OCI-LY1 (cell line): ENCODE results near the gene NPAS3.

ENCODE experiments used
- EZH2 ChIP-seq: fragments of 200-600 bp; sonication (generic), shearing (Covaris generic); IDR thresholded peaks from 2 replicates; pipeline ENCODE4 v1.8.0; 2017; ENCODE audit warnings: borderline replicate concordance, mixed run types, mild to moderate bottlenecking, antibody characterized with exemption, low read length, moderate library complexity, mixed read lengths
- TF ChIP-seq, protein P1 (sequence below): fragments of 200-600 bp; sonication (generic), shearing (Covaris generic); IDR thresholded peaks from 2 replicates; pipeline ENCODE4 v1.5.1; 2017; ENCODE audit warnings: mild to moderate bottlenecking, antibody characterized with exemption, low read length, moderate library complexity, mixed read lengths

DNA sequence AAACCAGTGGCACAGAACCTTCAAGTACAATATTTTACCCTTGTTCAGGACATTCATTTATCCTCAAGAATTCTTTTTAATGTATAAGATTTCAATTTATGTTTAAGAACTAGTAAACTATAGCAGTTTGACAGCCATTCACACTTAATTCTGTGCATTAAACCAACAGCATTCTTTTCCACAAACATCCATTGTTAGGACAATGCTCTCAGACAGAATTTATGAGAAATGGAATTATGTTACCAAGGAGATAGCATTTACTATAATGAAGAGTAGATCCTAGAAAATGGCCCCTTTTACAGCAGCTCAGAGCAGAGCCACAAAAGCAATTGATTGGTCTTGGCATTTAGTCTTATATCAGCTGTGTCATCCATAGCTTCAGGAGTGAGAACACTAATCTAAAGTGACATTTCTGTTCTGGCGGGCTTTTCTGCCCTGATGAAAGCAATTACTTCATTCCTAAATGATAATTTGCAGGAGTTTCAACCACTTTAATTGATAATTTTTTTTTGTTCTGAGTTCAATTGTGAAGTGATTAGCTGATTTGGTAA is 268.9 kb downstream of the NPAS3 start:
- TF ChIP-seq EZH2, result no peak
- TF ChIP-seq, protein P1, sequence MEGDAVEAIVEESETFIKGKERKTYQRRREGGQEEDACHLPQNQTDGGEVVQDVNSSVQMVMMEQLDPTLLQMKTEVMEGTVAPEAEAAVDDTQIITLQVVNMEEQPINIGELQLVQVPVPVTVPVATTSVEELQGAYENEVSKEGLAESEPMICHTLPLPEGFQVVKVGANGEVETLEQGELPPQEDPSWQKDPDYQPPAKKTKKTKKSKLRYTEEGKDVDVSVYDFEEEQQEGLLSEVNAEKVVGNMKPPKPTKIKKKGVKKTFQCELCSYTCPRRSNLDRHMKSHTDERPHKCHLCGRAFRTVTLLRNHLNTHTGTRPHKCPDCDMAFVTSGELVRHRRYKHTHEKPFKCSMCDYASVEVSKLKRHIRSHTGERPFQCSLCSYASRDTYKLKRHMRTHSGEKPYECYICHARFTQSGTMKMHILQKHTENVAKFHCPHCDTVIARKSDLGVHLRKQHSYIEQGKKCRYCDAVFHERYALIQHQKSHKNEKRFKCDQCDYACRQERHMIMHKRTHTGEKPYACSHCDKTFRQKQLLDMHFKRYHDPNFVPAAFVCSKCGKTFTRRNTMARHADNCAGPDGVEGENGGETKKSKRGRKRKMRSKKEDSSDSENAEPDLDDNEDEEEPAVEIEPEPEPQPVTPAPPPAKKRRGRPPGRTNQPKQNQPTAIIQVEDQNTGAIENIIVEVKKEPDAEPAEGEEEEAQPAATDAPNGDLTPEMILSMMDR, result no peak
